ENCODE measurements around the gene LPCAT1. TPM values are rescaled to one million over a fixed set of nuclear protein-coding genes. Genes with fewer than 3 reads are reported as not detected.

Gene LPCAT1
- total RNA-seq, 1 donor from 2014 or later: 269 TPM

GRCh38 chr5:1565737-1566734 is 42.3 kb upstream of the LPCAT1 start:
- Mint-ChIP-seq H3K27ac (no peak overlapping the region), H3K9me3 (no peaks in the 10 kb centered on the region), H3K36me3 (ENCODE audit: low read depth) (peaks cover 26% of the 10 kb centered on the region), H3K4me3 (no peak overlapping the region), H3K27me3 (no peaks in the 10 kb centered on the region), H3K4me1 (no peaks in the 10 kb centered on the region)
- no peak for ATAC-seq (ENCODE audit: low read depth)
- ChIA-PET CTCF (no interaction called here), POLR2A (no interaction called here)
- intact Hi-C loops (cut with micrococcal nuclease): no loop called here
- DNase-seq: no peak
- TF ChIP-seq CTCF (IDR thresholded peaks at IDR 0.05): no peak

GRCh38 chr5:1564824-1565736 is 41.3 kb upstream of the LPCAT1 start:
- H3K36me3 Mint-ChIP-seq (ENCODE audit: low read depth): peaks cover 17% of the 10 kb centered on the region
- DNase-seq (no peak), ATAC-seq (ENCODE audit: low read depth) (no peak)
- intact Hi-C loops (cut with micrococcal nuclease): no loop called here
- ChIA-PET POLR2A (no interaction called here), CTCF (no interaction called here)
- no peak overlapping the region for H3K4me3 Mint-ChIP-seq
- TF ChIP-seq CTCF (IDR thresholded peaks at IDR 0.05): no peak
- peaks cover 2% of the 10 kb centered on the region for H3K9me3 Mint-ChIP-seq
- no peaks in the 10 kb centered on the region for H3K4me1 Mint-ChIP-seq
- H3K27ac Mint-ChIP-seq: no peak overlapping the region
- peaks cover 3% of the 10 kb centered on the region for H3K27me3 Mint-ChIP-seq

GRCh38 chr5:1564182-1564748 is 40.5 kb upstream of the LPCAT1 start:
- Mint-ChIP-seq H3K27me3 (peaks cover 3% of the 10 kb centered on the region), H3K9me3 (peaks cover 2% of the 10 kb centered on the region), H3K36me3 (ENCODE audit: low read depth) (peaks cover 15% of the 10 kb centered on the region), H3K27ac (no peak overlapping the region), H3K4me1 (no peaks in the 10 kb centered on the region), H3K4me3 (no peak overlapping the region)
- ChIA-PET CTCF (no interaction called here), POLR2A (no interaction called here)
- intact Hi-C loops (cut with micrococcal nuclease): no loop called here
- DNase-seq: no peak
- TF ChIP-seq CTCF (IDR thresholded peaks at IDR 0.05): no peak
- no peak for ATAC-seq (ENCODE audit: low read depth)

- no peak for TF ChIP-seq CTCF (IDR thresholded peaks at IDR 0.05)
- ChIA-PET POLR2A (no interaction called here), CTCF (no interaction called here)
- Mint-ChIP-seq H3K27ac (no peak overlapping the region), H3K27me3 (peaks cover 3% of the 10 kb centered on the region), H3K9me3 (peaks cover 2% of the 10 kb centered on the region), H3K4me3 (no peak overlapping the region), H3K36me3 (ENCODE audit: low read depth) (peaks cover 15% of the 10 kb centered on the region), H3K4me1 (no peaks in the 10 kb centered on the region)
- intact Hi-C loops (cut with micrococcal nuclease): no loop called here
- DNase-seq: no peak
- no peak for ATAC-seq (ENCODE audit: low read depth)
Measured at GRCh38 chr5:1563617-1564181, 39.9 kb upstream of the LPCAT1 start.
